K562 (cell line): ENCODE measurements around the gene RNU5D-1. TPM values are rescaled to one million over a fixed set of nuclear protein-coding genes. Genes with fewer than 3 reads are reported as not detected.

Experiments
- ATAC-seq: fragments of 200-7000 bp; cut with Tn5 transposase; 3 replicates; pipeline ENCODE4 v1.9.1; 2020; ENCODE audit warnings: moderate library complexity
- BruUV-seq: library from RNA; stranded (reverse); fragments of 400-500 nt; replicated peaks from 2 replicates; lab custom pipeline; 2021; lab: Mats Ljungman, UMichigan
- CTCF ChIA-PET: fragments of 300-600 bp; formaldehyde crosslinking; extraction: SDS; loops from one replicate; lab custom pipeline; 2021; ENCODE audit warnings: low intra/inter-chr PET ratio; lab: Yijun Ruan, JAX
- POLR2A ChIA-PET: fragments of 300-600, 350-650 bp; sonication (Branson Sonifier 250); formaldehyde crosslinking; extraction: SDS; loops from one replicate; lab custom pipeline; 2021; ENCODE audit warnings: antibody characterized with exemption, inconsistent platforms; lab: Yijun Ruan, JAX
- DNase-seq, 4 experiments: peaks; one replicate each; pipeline versions ENCODE4 v3.0.0 to v3.0.0-alpha.2; 2011 to 2018; ENCODE audit warnings: low spot score in 3 of 4, mixed read lengths in 3 of 4; ENCODE audit errors: extremely low read depth in 1 of 4
- FAIRE-seq: peaks from 2 replicates; lab custom pipeline; 2011; peaks lifted over from hg19 to GRCh38; lab: Jason Lieb, UNC
- H2AFZ ChIP-seq: 2 replicates; pipeline ENCODE4 v1.6.0; 2011; ENCODE audit warnings: low read depth, low read length, control low read depth, inconsistent platforms
- H3K27ac ChIP-seq: fragments of 200-600 bp; 3 replicates; pipeline ENCODE4 v1.8.0; 2011; ENCODE audit warnings: low read depth, mild to moderate bottlenecking, control low read depth, inconsistent platforms, low read length, moderate library complexity, mixed read lengths; ENCODE audit errors: extremely low read depth
- H3K27me3 ChIP-seq, 2 experiments: fragments of 300-600 bp in 1 of 2; 2 replicates in 1 of 2; 3 replicates in 1 of 2; pipeline versions ENCODE4 v1.6.0 to v1.8.0; 2011; ENCODE audit warnings: inconsistent platforms in 2 of 2, low read length in 2 of 2, mild to moderate bottlenecking in 1 of 2, mixed read lengths in 1 of 2, moderate library complexity in 1 of 2; ENCODE audit not compliant: control insufficient read depth in 2 of 2, insufficient read depth in 2 of 2
- H3K36me3 ChIP-seq: fragments of 300-600 bp; 3 replicates; pipeline ENCODE4 v1.8.0; 2011; ENCODE audit warnings: mild to moderate bottlenecking, low read length, inconsistent platforms; ENCODE audit not compliant: control insufficient read depth, insufficient read depth
- H3K4me1 ChIP-seq, 2 experiments: fragments of 200-600 bp in 1 of 2; replicated peaks in 1 of 2; 2 replicates in 1 of 2; 3 replicates in 1 of 2; pipeline versions ENCODE4 v1.5.1 to v1.8.0; 2011; ENCODE audit warnings: inconsistent platforms in 2 of 2, low read length in 2 of 2, mild to moderate bottlenecking in 1 of 2, mixed read lengths in 1 of 2, moderate library complexity in 1 of 2; ENCODE audit not compliant: control insufficient read depth in 2 of 2, insufficient read depth in 2 of 2
- H3K4me2 ChIP-seq: 2 replicates; pipeline ENCODE4 v1.6.1; 2011; ENCODE audit warnings: low read length, control low read depth, inconsistent platforms, mixed read lengths; ENCODE audit not compliant: insufficient read depth
- H3K4me3 ChIP-seq: fragments of 200-600 bp; sonication (generic), shearing (Covaris generic); 2 replicates; pipeline ENCODE4 v1.5.1; 2016; ENCODE audit warnings: control low read depth, inconsistent platforms
- H3K79me2 ChIP-seq: fragments of 200-600 bp; 3 replicates; pipeline ENCODE4 v1.8.0; 2011; ENCODE audit warnings: low read length, inconsistent platforms; ENCODE audit not compliant: control insufficient read depth, insufficient read depth
- H3K9ac ChIP-seq, 2 experiments: 2 replicates each; pipeline versions ENCODE4 v1.6.0 to v1.6.1; 2011; ENCODE audit warnings: low read depth in 2 of 2, low read length in 2 of 2, control low read depth in 1 of 2, inconsistent platforms in 1 of 2, mild to moderate bottlenecking in 1 of 2, mixed read lengths in 1 of 2; ENCODE audit not compliant: insufficient read depth in 1 of 2
- H3K9me1 ChIP-seq: one replicate; pipeline ENCODE4 v1.6.0; 2011; ENCODE audit warnings: inconsistent platforms, mild to moderate bottlenecking, low read length, moderate library complexity; ENCODE audit not compliant: control insufficient read depth, insufficient read depth
- H3K9me3 ChIP-seq: replicated peaks from 2 replicates; pipeline ENCODE4 v1.5.1; 2011; ENCODE audit warnings: low read depth, low read length, inconsistent platforms; ENCODE audit not compliant: control insufficient read depth, insufficient read depth
- H4K20me1 ChIP-seq: replicated peaks from 2 replicates; pipeline ENCODE4 v1.6.1; 2011; ENCODE audit warnings: low read length, inconsistent platforms, mixed read lengths; ENCODE audit not compliant: control insufficient read depth, insufficient read depth
- FIP1L1 ChIP-seq: fragments of 200-400 bp; formaldehyde crosslinking; IDR thresholded peaks from 2 replicates; pipeline ENCODE4 v1.6.1; 2018; ENCODE audit warnings: mild to moderate bottlenecking, low read depth, low read length; ENCODE audit not compliant: poor library complexity, severe bottlenecking
- HDAC8 ChIP-seq: fragments of 450-650 bp; IDR thresholded peaks from 2 replicates; pipeline ENCODE4 v1.6.1; 2016; ENCODE audit warnings: mild to moderate bottlenecking, missing genetic modification characterization, moderate library complexity, missing compliant biosample characterization
- JUND ChIP-seq, 2 experiments: IDR thresholded peaks; 2 replicates in 1 of 2; 3 replicates in 1 of 2; pipeline ENCODE4 v1.6.1; 2011; ENCODE audit warnings: borderline replicate concordance in 2 of 2, low read depth in 2 of 2, low read length in 2 of 2, improper control_type of control experiment in 1 of 2, missing biosample characterization in 1 of 2, missing genetic modification characterization in 1 of 2, missing genetic modification reagents in 1 of 2
- KLF6 ChIP-seq: fragments of 250-450 bp; sonication (Bioruptor Pico); IDR thresholded peaks from 2 replicates; pipeline ENCODE4 v1.4.0; 2020; ENCODE audit warnings: mild to moderate bottlenecking, moderate library complexity, borderline replicate concordance
- NONO ChIP-seq, 2 experiments: fragments of 200-400 bp in 1 of 2; fragments of 450-650 bp in 1 of 2; formaldehyde crosslinking in 1 of 2; IDR thresholded peaks; 2 replicates each; pipeline ENCODE4 v1.6.1; 2017; ENCODE audit warnings: low read depth in 2 of 2, mild to moderate bottlenecking in 2 of 2, moderate library complexity in 2 of 2, low read length in 1 of 2
- NR3C1 ChIP-seq: sonication (generic); formaldehyde crosslinking; IDR thresholded peaks from 2 replicates; pipeline ENCODE4 v1.8.1; 2022; ENCODE audit warnings: missing genetic modification reagents
- PHB ChIP-seq: fragments of 250-450 bp; sonication (Bioruptor Pico); IDR thresholded peaks from 2 replicates; pipeline ENCODE4 v1.5.0; 2021
- PURB ChIP-seq: sonication (generic); formaldehyde crosslinking; IDR thresholded peaks from 2 replicates; pipeline ENCODE4 v1.9.0; 2021; ENCODE audit warnings: low read depth, mild to moderate bottlenecking, missing genetic modification reagents
- RCOR1 ChIP-seq, 2 experiments: IDR thresholded peaks; 2 replicates each; pipeline ENCODE4 v1.6.1; 2012; ENCODE audit warnings: low read depth in 2 of 2, low read length in 2 of 2, borderline replicate concordance in 1 of 2, improper control_type of control experiment in 1 of 2
- SP1 ChIP-seq: sonication (generic); formaldehyde crosslinking; IDR thresholded peaks from 2 replicates; pipeline ENCODE4 v1.8.1; 2022; ENCODE audit warnings: mild to moderate bottlenecking, missing genetic modification reagents
- SRSF1 ChIP-seq: fragments of 200-400 bp; formaldehyde crosslinking; IDR thresholded peaks from 2 replicates; pipeline ENCODE4 v1.6.1; 2017; ENCODE audit warnings: mild to moderate bottlenecking, low read depth, low read length, moderate library complexity
- ZNF133 ChIP-seq: fragments of 250-450 bp; sonication (Bioruptor Pico); IDR thresholded peaks from 2 replicates; pipeline ENCODE4 v1.4.0; 2020; ENCODE audit warnings: mild to moderate bottlenecking
- ZNF583 ChIP-seq: fragments of 250-450 bp; sonication (Bioruptor Pico); IDR thresholded peaks from 2 replicates; pipeline ENCODE4 v1.4.0; 2020
- WGBS: fragments of 100-300 bp; shearing (Covaris generic); methylation state at CpG from one replicate; pipeline ENCODE4 v1.1.6; 2016; ENCODE audit warnings: low coverage, mixed read lengths; ENCODE audit not compliant: insufficient coverage; ENCODE audit errors: missing lambda C conversion rate; 5-methylcytosine and 5-hydroxymethylcytosine counted together
- in situ Hi-C: fragments of 300-500 bp; cut with MboI; formaldehyde crosslinking; loops from 4 replicates; pipeline ENCODE4 v1.15.0; 2018; ENCODE audit warnings: inconsistent platforms, mixed read lengths
- intact Hi-C: fragments of 100-400 bp; cut with micrococcal nuclease; formaldehyde crosslinking; loops from 2 replicates; pipeline ENCODE4 v1.14.2; 2022
- polyA plus RNA-seq, 8 experiments: library from polyadenylated mRNA; depleted of rRNA in 4 of 8; stranded (reverse) in 5 of 8; unstranded in 3 of 8; fragments of >200 nt; fragmentation: Nextera tagmentation in 2 of 8; fragmentation: Illumina TruSeq in 1 of 8; extraction: Ambion mirVana in 2 of 8; extraction: Trizol in 1 of 8; gene quantifications; 2 replicates each; pipeline versions ENCODE4 v1.2.1 to v1.2.3, GENCODE V29; 2011 to 2014; ENCODE audit warnings: inconsistent platforms in 1 of 8, missing spikeins in 1 of 8
- total RNA-seq, 7 experiments: library from RNA; depleted of rRNA in 6 of 7; stranded (reverse); fragments of >200 nt in 6 of 7; fragmentation: Illumina TruSeq in 2 of 7; extraction: Trizol in 2 of 7; gene quantifications; 2 replicates each; pipeline versions ENCODE4 v1.2.1 to v1.2.3, GENCODE V29; 2011 to 2021; ENCODE audit warnings: low replicate concordance in 1 of 7
- TF ChIP-seq, protein P1 (sequence below): fragments of 200-800 bp; sonication (Bioruptor generic); IDR thresholded peaks from 2 replicates; pipeline ENCODE4 v1.6.1; 2016; ENCODE audit warnings: missing genetic modification characterization, missing compliant biosample characterization
- TF ChIP-seq, protein P2 (sequence below): sonication (generic); formaldehyde crosslinking; IDR thresholded peaks from 2 replicates; pipeline ENCODE4 v1.8.0; 2022; ENCODE audit warnings: missing genetic modification reagents, mild to moderate bottlenecking, moderate library complexity, borderline replicate concordance

Gene RNU5D-1
- total and polyA plus RNA-seq, 9 of the 15 experiments (the other 6 are each of a cell fraction or from before 2014, with no cell fraction given): under 0.01 TPM; not detected in 8

DNA sequence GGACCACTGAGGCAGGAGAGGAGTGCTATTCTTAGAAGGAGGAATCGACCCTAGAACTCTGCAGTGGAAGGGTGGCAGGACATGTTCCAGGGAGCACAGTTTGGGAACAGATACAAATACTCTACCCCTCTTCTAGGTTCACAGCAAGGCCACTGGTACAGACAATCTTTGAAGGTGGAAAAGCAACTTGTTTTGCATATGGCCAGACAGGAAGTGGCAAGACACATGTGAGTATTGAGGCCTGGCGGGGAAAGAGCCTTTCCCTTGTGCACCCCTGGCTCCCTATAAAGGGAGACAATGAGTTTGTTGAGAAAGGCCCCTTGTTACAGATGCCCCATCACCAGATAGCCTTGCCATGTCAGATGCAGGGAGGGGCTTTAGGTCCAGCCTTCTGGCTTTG lies 26.4 kb upstream of the RNU5D-1 start:
- Histone ChIP-seq H3K4me1 (no peaks in the 10 kb centered on the region), H4K20me1 (peaks cover 4% of the 10 kb centered on the region; the same call in 1 of the 2 replicates), H3K4me3 (no peak overlapping the region), H3K4me2 (no peak overlapping the region), H3K9me1 (peaks cover 5% of the 10 kb centered on the region), H3K36me3 (peaks cover 99% of the 10 kb centered on the region), H3K9ac (no peak overlapping the region), H3K27ac (no peak overlapping the region), H2AFZ (no peak overlapping the region), H3K9me3 (no peaks in the 10 kb centered on the region), H3K79me2 (no peaks in the 10 kb centered on the region; the same call in 2 of the 3 replicates), H3K27me3 (no peaks in the 10 kb centered on the region)
- FAIRE-seq (no peak), ATAC-seq (no peak), DNase-seq (no peak)
- POLR2A ChIA-PET: interaction anchor here (1.5 to 11.4 kb wide), 2 partner anchors 9 to 10 kb away, joined by 4 to 199 read pairs; no protein-coding TSS in a partner anchor
- in situ Hi-C loops (no loop called here), intact Hi-C loops (no loop called here)
- 93% methylated on average over 2 of the region's 2 CpGs for WGBS
- no TSS peak for BruUV-seq
- CTCF ChIA-PET: no interaction called here
- no peak for TF ChIP-seq ZNF133
- no peak for TF ChIP-seq PURB (CRISPR knock-in tag)
- TF ChIP-seq PHB (CRISPR knock-in tag): no peak
- TF ChIP-seq NONO (IDR thresholded peaks at IDR 0.05; ENCODE audit: low read depth in 2 of 2, low read length in 1 of 2): no peak
- no peak for TF ChIP-seq SP1 (CRISPR knock-in tag)
- TF ChIP-seq, protein P1, sequence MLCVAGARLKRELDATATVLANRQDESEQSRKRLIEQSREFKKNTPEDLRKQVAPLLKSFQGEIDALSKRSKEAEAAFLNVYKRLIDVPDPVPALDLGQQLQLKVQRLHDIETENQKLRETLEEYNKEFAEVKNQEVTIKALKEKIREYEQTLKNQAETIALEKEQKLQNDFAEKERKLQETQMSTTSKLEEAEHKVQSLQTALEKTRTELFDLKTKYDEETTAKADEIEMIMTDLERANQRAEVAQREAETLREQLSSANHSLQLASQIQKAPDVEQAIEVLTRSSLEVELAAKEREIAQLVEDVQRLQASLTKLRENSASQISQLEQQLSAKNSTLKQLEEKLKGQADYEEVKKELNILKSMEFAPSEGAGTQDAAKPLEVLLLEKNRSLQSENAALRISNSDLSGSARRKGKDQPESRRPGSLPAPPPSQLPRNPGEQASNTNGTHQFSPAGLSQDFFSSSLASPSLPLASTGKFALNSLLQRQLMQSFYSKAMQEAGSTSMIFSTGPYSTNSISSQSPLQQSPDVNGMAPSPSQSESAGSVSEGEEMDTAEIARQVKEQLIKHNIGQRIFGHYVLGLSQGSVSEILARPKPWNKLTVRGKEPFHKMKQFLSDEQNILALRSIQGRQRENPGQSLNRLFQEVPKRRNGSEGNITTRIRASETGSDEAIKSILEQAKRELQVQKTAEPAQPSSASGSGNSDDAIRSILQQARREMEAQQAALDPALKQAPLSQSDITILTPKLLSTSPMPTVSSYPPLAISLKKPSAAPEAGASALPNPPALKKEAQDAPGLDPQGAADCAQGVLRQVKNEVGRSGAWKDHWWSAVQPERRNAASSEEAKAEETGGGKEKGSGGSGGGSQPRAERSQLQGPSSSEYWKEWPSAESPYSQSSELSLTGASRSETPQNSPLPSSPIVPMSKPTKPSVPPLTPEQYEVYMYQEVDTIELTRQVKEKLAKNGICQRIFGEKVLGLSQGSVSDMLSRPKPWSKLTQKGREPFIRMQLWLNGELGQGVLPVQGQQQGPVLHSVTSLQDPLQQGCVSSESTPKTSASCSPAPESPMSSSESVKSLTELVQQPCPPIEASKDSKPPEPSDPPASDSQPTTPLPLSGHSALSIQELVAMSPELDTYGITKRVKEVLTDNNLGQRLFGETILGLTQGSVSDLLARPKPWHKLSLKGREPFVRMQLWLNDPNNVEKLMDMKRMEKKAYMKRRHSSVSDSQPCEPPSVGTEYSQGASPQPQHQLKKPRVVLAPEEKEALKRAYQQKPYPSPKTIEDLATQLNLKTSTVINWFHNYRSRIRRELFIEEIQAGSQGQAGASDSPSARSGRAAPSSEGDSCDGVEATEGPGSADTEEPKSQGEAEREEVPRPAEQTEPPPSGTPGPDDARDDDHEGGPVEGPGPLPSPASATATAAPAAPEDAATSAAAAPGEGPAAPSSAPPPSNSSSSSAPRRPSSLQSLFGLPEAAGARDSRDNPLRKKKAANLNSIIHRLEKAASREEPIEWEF (CRISPR knock-in tag): no peak
- TF ChIP-seq RCOR1 (IDR thresholded peaks at IDR 0.05; ENCODE audit: borderline replicate concordance in 1 of 2, low read depth in 2 of 2, low read length in 2 of 2): no peak
- TF ChIP-seq KLF6 (CRISPR knock-in tag): no peak
- TF ChIP-seq HDAC8: no peak
- TF ChIP-seq FIP1L1: no peak
- no peak for TF ChIP-seq JUND (IDR thresholded peaks at IDR 0.05; ENCODE audit: borderline replicate concordance, low read depth, low read length)
- no peak for TF ChIP-seq JUND (tag; IDR thresholded peaks at IDR 0.05; ENCODE audit: borderline replicate concordance, low read depth, low read length)
- TF ChIP-seq NR3C1 (CRISPR knock-in tag): no peak
- TF ChIP-seq ZNF583 (CRISPR knock-in tag): no peak
- TF ChIP-seq, protein P2, sequence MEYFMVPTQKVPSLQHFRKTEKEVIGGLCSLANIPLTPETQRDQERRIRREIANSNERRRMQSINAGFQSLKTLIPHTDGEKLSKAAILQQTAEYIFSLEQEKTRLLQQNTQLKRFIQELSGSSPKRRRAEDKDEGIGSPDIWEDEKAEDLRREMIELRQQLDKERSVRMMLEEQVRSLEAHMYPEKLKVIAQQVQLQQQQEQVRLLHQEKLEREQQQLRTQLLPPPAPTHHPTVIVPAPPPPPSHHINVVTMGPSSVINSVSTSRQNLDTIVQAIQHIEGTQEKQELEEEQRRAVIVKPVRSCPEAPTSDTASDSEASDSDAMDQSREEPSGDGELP (CRISPR knock-in tag): no peak
- TF ChIP-seq SRSF1: no peak
